ENCODE measurements around the gene GRM7. TPM values are rescaled to one million over a fixed set of nuclear protein-coding genes. Genes with fewer than 3 reads are reported as not detected.

Gene GRM7
- total and polyA plus RNA-seq, 2 of the 4 experiments (the other 2 are of a cell fraction) = not detected

- intact Hi-C loops (cut with micrococcal nuclease) = no loop called here
- POLR2A ChIA-PET (ENCODE audit: unreplicated experiment) = no interaction called here
- dilution Hi-C loops (cut with HindIII; ENCODE audit: low sequenced_read_pairs, unreplicated experiment) = no loop called here
- peaks cover 12% of the 10 kb centered on the region for H3K9me3 ChIP-seq (ENCODE audit: control insufficient read depth, insufficient read depth, low read length)
- no peak overlapping the region for H2BK20ac ChIP-seq (ENCODE audit: low read depth, low read length)
- TF ChIP-seq RAD21 (IDR thresholded peaks at IDR 0.05; ENCODE audit: low read length) = no peak
- TF ChIP-seq POLR2A (IDR thresholded peaks at IDR 0.05; ENCODE audit: low read depth, low read length) = no peak
- no peak for TF ChIP-seq MAFK (IDR thresholded peaks at IDR 0.05; ENCODE audit: low read depth, low read length)
- TF ChIP-seq FOS (IDR thresholded peaks at IDR 0.05; ENCODE audit: low read depth, low read length) = no peak
- no peak for TF ChIP-seq SMC3 (IDR thresholded peaks at IDR 0.05; ENCODE audit: low read depth, low read length)
- no peak for TF ChIP-seq NFE2L2 (IDR thresholded peaks at IDR 0.05; ENCODE audit: low read depth, low read length)
- H2BK5ac ChIP-seq (ENCODE audit: low read depth, low read length, poor library complexity, severe bottlenecking) = no peak overlapping the region
- no TSS peak for BruUV-seq (replicated peaks)
- no peaks in the 10 kb centered on the region for H3K27me3 ChIP-seq (ENCODE audit: control insufficient read depth, insufficient read depth, low read length)
- no peak overlapping the region for H2BK120ac ChIP-seq (ENCODE audit: low read depth, low read length)
- H3K79me1 ChIP-seq (ENCODE audit: low read depth in 1 of 2, low read length in 2 of 2) = no peaks in the 10 kb centered on the region
- no peaks in the 10 kb centered on the region for H3K36me3 ChIP-seq (ENCODE audit: control insufficient read depth, insufficient read depth, low read length)
- DNase-seq (no peak), ATAC-seq (ENCODE audit: low read depth) (no peak)
- CTCF ChIA-PET = no interaction called here
- no CpG with 5 or more reads among the region's 4 CpGs for WGBS, 2 experiments (ENCODE audit: extremely low coverage in 2 of 2, insufficient read length in 1 of 2)
- no peak overlapping the region for H2AFZ ChIP-seq (replicated peaks; ENCODE audit: low read length, poor library complexity)
- no peak overlapping the region for H2AK9ac ChIP-seq (replicated peaks; ENCODE audit: low read depth, low read length, poor library complexity)
- H3K9ac ChIP-seq (ENCODE audit: low read depth, low read length) = no peak overlapping the region
- H2BK15ac ChIP-seq (ENCODE audit: low read depth, low read length) = no peak overlapping the region
- H3K23ac ChIP-seq (ENCODE audit: low read depth, low read length) = no peak overlapping the region
- H3K27ac ChIP-seq (ENCODE audit: insufficient read depth, low read length) = no peak overlapping the region
- no peak overlapping the region for H4K5ac ChIP-seq (ENCODE audit: low read depth, low read length)
- no peak overlapping the region for H3K14ac ChIP-seq (replicated peaks; ENCODE audit: low read depth, low read length)
- no peak overlapping the region for H3K4me2 ChIP-seq (ENCODE audit: low read depth, low read length)
- no peak overlapping the region for H3K56ac ChIP-seq (ENCODE audit: extremely low read depth, insufficient read depth, low read length)
- H3K4me1 ChIP-seq (ENCODE audit: control insufficient read depth, insufficient read depth, low read length) = no peaks in the 10 kb centered on the region
- no peak overlapping the region for H2AK5ac ChIP-seq (ENCODE audit: low read depth, low read length)
- no peak overlapping the region for H4K8ac ChIP-seq (ENCODE audit: low read depth in 2 of 2, low read length in 2 of 2)
- in situ Hi-C loops (cut with MboI; ENCODE audit: low sequenced_read_pairs) = no loop called here
- H3K9me1 ChIP-seq (ENCODE audit: insufficient read depth, low read length) = no peaks in the 10 kb centered on the region
- H4K91ac ChIP-seq (ENCODE audit: insufficient read depth, low read depth, low read length) = no peak overlapping the region
- no peak overlapping the region for H3K18ac ChIP-seq (ENCODE audit: low read depth, low read length)
- no peak overlapping the region for H3K4me3 ChIP-seq (ENCODE audit: insufficient read depth, low read depth, low read length)
- H4K20me1 ChIP-seq (ENCODE audit: insufficient read depth, low read length) = no peaks in the 10 kb centered on the region
- H3K4ac ChIP-seq (ENCODE audit: low read depth, low read length) = no peak overlapping the region
Observed at GRCh38 chr3:7439101-7439680, 578.3 kb downstream of the GRM7 start.

Measured in IMR-90 (cell line).